ENCODE results near the gene INPP4B.

The INPP4B gene

DNA sequence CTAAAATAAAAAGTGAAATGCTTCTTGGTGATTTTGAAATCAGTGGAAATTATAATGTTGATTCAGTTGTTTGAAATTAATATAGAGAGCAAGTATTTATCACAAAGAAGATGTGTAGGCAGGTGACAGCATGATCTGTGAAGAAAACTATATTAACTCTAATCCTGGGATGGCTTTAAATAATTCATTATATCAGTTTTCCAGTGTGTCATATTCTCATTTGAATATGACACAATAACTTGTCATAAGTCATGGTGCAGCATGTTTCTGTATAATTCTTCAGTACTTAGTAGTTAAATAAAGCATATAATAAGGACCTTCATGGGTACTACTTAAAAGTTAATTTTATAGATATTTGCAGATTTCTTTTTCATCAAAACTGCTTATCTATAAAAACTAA, 573.6 kb downstream of the INPP4B start:
- Histone ChIP-seq H3K27me3 (ENCODE audit: insufficient read depth, low read length) (no peaks in the 10 kb centered on the region), H3F3A (ENCODE audit: insufficient read depth, low read length) (no peaks in the 10 kb centered on the region), H4K20me1 (ENCODE audit: insufficient read depth, low read length) (no peaks in the 10 kb centered on the region), H3K27ac (ENCODE audit: low read depth, low read length, poor library complexity, severe bottlenecking) (no peak overlapping the region), H2AFZ (ENCODE audit: low read length) (no peak overlapping the region), H3K4me3 (ENCODE audit: low read depth, low read length, poor library complexity, severe bottlenecking) (no peak overlapping the region), H3K9me3 (ENCODE audit: low read length) (no peaks in the 10 kb centered on the region), H3K9ac (ENCODE audit: low read length) (no peak overlapping the region), H3K9me2 (ENCODE audit: low read depth, low read length) (no peaks in the 10 kb centered on the region), H3K4me2 (ENCODE audit: low read length) (no peak overlapping the region), H3K79me2 (ENCODE audit: insufficient read depth, low read length) (no peaks in the 10 kb centered on the region), H3K4me1 (ENCODE audit: insufficient read depth, low read length, severe bottlenecking) (no peaks in the 10 kb centered on the region), H3K36me3 (ENCODE audit: insufficient read depth, low read length) (no peaks in the 10 kb centered on the region)
- TF ChIP-seq EZH2 (IDR thresholded peaks at IDR 0.05; ENCODE audit: borderline replicate concordance, low read length) = no peak
- TF ChIP-seq, protein P1, sequence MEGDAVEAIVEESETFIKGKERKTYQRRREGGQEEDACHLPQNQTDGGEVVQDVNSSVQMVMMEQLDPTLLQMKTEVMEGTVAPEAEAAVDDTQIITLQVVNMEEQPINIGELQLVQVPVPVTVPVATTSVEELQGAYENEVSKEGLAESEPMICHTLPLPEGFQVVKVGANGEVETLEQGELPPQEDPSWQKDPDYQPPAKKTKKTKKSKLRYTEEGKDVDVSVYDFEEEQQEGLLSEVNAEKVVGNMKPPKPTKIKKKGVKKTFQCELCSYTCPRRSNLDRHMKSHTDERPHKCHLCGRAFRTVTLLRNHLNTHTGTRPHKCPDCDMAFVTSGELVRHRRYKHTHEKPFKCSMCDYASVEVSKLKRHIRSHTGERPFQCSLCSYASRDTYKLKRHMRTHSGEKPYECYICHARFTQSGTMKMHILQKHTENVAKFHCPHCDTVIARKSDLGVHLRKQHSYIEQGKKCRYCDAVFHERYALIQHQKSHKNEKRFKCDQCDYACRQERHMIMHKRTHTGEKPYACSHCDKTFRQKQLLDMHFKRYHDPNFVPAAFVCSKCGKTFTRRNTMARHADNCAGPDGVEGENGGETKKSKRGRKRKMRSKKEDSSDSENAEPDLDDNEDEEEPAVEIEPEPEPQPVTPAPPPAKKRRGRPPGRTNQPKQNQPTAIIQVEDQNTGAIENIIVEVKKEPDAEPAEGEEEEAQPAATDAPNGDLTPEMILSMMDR (IDR thresholded peaks at IDR 0.05; ENCODE audit: low read length) = no peak

DNA sequence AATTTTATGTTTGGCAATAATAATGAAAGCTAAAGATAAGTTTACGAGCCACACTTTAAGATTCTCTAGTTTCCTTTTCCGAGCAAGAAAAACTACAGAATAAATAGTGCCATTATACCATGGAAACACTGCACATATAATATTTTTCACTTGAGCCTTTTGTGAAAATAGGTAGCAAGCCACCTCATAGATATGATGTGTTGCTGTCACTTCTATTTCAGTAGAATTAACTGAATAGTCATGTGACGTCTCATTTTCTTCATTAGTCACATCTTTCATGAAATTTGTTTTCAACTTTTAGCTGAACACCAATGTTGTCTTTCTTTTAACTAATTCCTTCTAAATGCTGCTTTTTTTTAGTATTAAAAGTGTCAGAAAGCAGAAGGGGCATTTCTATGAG, 574.3 kb downstream of the INPP4B start:
- no peaks in the 10 kb centered on the region for H3K9me3 ChIP-seq (ENCODE audit: low read length)
- H3K4me2 ChIP-seq (ENCODE audit: low read length) = no peak overlapping the region
- H3K4me1 ChIP-seq (ENCODE audit: insufficient read depth, low read length, severe bottlenecking) = no peaks in the 10 kb centered on the region
- no peak overlapping the region for H2AFZ ChIP-seq (ENCODE audit: low read length)
- no peaks in the 10 kb centered on the region for H3K27me3 ChIP-seq (ENCODE audit: insufficient read depth, low read length)
- TF ChIP-seq EZH2 (IDR thresholded peaks at IDR 0.05; ENCODE audit: borderline replicate concordance, low read length) = no peak
- TF ChIP-seq, protein P1 (IDR thresholded peaks at IDR 0.05; ENCODE audit: low read length) = no peak
- no peak overlapping the region for H3K9ac ChIP-seq (ENCODE audit: low read length)
- H3F3A ChIP-seq (ENCODE audit: insufficient read depth, low read length) = no peaks in the 10 kb centered on the region
- H3K27ac ChIP-seq (ENCODE audit: low read depth, low read length, poor library complexity, severe bottlenecking) = no peak overlapping the region
- no peaks in the 10 kb centered on the region for H4K20me1 ChIP-seq (ENCODE audit: insufficient read depth, low read length)
- H3K4me3 ChIP-seq (ENCODE audit: low read depth, low read length, poor library complexity, severe bottlenecking) = no peak overlapping the region
- H3K36me3 ChIP-seq (ENCODE audit: insufficient read depth, low read length) = no peaks in the 10 kb centered on the region
- H3K79me2 ChIP-seq (ENCODE audit: insufficient read depth, low read length) = no peaks in the 10 kb centered on the region
- H3K9me2 ChIP-seq (ENCODE audit: low read depth, low read length) = no peaks in the 10 kb centered on the region

DNA sequence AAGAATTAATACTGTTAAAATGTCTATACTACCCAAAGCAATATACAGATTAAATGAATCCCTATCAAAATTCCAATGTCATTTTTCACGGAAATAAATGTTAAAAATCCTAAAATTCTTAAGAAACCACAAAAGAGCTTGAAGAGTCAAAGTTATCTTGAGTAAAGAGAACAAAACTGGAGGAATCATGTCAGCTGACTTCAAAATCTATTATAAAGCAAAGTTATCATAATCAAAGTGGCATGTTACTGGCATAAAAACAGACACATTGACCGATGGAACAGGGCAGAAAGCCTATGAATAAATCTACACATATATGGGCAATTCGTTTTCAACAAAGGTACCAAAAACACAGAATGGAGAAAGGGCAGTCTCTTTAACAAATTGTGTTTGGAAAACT, 579.0 kb downstream of the INPP4B start:
- no peaks in the 10 kb centered on the region for H3K36me3 ChIP-seq (ENCODE audit: insufficient read depth, low read length)
- H3K4me1 ChIP-seq (ENCODE audit: insufficient read depth, low read length, severe bottlenecking) = no peaks in the 10 kb centered on the region
- H3K4me2 ChIP-seq (ENCODE audit: low read length) = no peak overlapping the region
- no peaks in the 10 kb centered on the region for H3K9me2 ChIP-seq (ENCODE audit: low read depth, low read length)
- no peaks in the 10 kb centered on the region for H3K79me2 ChIP-seq (ENCODE audit: insufficient read depth, low read length)
- no peaks in the 10 kb centered on the region for H3K9me3 ChIP-seq (ENCODE audit: low read length)
- no peak overlapping the region for H3K9ac ChIP-seq (ENCODE audit: low read length)
- H3K4me3 ChIP-seq (ENCODE audit: low read depth, low read length, poor library complexity, severe bottlenecking) = no peak overlapping the region
- no peaks in the 10 kb centered on the region for H3K27me3 ChIP-seq (ENCODE audit: insufficient read depth, low read length)
- H3K27ac ChIP-seq (ENCODE audit: low read depth, low read length, poor library complexity, severe bottlenecking) = no peak overlapping the region
- no peaks in the 10 kb centered on the region for H3F3A ChIP-seq (ENCODE audit: insufficient read depth, low read length)
- no peaks in the 10 kb centered on the region for H4K20me1 ChIP-seq (ENCODE audit: insufficient read depth, low read length)
- no peak overlapping the region for H2AFZ ChIP-seq (ENCODE audit: low read length)
- no peak for TF ChIP-seq EZH2 (IDR thresholded peaks at IDR 0.05; ENCODE audit: borderline replicate concordance, low read length)
- TF ChIP-seq, protein P1 (IDR thresholded peaks at IDR 0.05; ENCODE audit: low read length) = no peak
